ENCODE data around the gene SLC7A7.

GRCh38 chr14:22780105-22780679, 35.0 kb downstream of the SLC7A7 start:
- no peak for TF ChIP-seq POLR2AphosphoS5 (IDR thresholded peaks at IDR 0.05; ENCODE audit: low read depth, low read length)
- no peak for TF ChIP-seq POLR2A (IDR thresholded peaks at IDR 0.05; ENCODE audit: low read depth, low read length)
- no peak for TF ChIP-seq TAF1 (IDR thresholded peaks at IDR 0.05; ENCODE audit: low read depth, low read length)
- no peak for TF ChIP-seq POU2F2 (IDR thresholded peaks at IDR 0.05; ENCODE audit: low read depth, low read length)
- TF ChIP-seq PAX5 (IDR thresholded peaks at IDR 0.05; ENCODE audit: insufficient read depth, low read length, severe bottlenecking) = no peak

Data from GM12891 (cell line).